Frontal cortex (tissue), 4 donors: ENCODE data around the gene LRPAP1. TPM values are rescaled to one million over a fixed set of nuclear protein-coding genes. Genes with fewer than 3 reads are reported as not detected.
"Not testable (repeated sequence)": the region's sequence is repeated elsewhere in the genome, so short reads cannot be mapped to it uniquely, and the experiment has no call there.

Experiments
- DNase-seq, 2 donors: peaks; one replicate each; pipeline ENCODE4 v3.0.0; 2012; ENCODE audit warnings: low spot score in 2 of 2
- FAIRE-seq: peaks from 2 replicates; lab custom pipeline; 2012; peaks lifted over from hg19 to GRCh38; lab: Jason Lieb, UNC
- total RNA-seq: library from RNA; depleted of rRNA; stranded (reverse); fragments of >200 nt; gene quantifications from one replicate; pipeline ENCODE4 v1.2.3, GENCODE V29; 2014
- donor health status: control.
- donor health status: control.
- donor health status: control.

Gene LRPAP1
- total RNA-seq, 1 donor from 2014 or later, result 13.5 TPM

GRCh38 chr4:3564948-3565347 is 32.7 kb upstream of the LRPAP1 start:
- not testable (repeated sequence) for DNase-seq, FAIRE-seq

- FAIRE-seq (no peak), DNase-seq (no peak)
Measured at GRCh38 chr4:3563403-3563802, 31.2 kb upstream of the LRPAP1 start.

DNA sequence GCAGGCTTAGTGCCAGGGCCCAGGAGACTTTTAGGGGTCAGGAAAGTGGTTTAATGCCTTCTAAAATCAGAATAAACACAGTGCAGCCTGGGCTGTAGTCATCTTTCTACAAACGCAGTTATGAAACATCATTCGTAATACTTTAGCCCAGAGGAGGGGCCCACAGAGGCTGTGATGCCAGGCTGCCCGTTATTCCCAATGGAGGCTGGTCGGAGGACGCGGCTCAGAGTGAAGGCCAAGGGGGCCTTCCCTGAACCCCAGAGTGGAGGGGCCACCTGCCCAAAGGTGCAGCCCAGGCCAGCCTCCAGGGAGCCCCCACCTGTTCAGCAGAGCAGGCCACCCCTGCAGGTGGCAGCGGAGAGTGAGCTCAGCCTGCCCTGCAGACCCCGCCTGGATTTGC is 29.9 kb upstream of the LRPAP1 start:
- not testable (repeated sequence) for FAIRE-seq, DNase-seq

- not testable (repeated sequence) for DNase-seq, FAIRE-seq
Measured at GRCh38 chr4:3560465-3560864, 28.2 kb upstream of the LRPAP1 start.

DNA sequence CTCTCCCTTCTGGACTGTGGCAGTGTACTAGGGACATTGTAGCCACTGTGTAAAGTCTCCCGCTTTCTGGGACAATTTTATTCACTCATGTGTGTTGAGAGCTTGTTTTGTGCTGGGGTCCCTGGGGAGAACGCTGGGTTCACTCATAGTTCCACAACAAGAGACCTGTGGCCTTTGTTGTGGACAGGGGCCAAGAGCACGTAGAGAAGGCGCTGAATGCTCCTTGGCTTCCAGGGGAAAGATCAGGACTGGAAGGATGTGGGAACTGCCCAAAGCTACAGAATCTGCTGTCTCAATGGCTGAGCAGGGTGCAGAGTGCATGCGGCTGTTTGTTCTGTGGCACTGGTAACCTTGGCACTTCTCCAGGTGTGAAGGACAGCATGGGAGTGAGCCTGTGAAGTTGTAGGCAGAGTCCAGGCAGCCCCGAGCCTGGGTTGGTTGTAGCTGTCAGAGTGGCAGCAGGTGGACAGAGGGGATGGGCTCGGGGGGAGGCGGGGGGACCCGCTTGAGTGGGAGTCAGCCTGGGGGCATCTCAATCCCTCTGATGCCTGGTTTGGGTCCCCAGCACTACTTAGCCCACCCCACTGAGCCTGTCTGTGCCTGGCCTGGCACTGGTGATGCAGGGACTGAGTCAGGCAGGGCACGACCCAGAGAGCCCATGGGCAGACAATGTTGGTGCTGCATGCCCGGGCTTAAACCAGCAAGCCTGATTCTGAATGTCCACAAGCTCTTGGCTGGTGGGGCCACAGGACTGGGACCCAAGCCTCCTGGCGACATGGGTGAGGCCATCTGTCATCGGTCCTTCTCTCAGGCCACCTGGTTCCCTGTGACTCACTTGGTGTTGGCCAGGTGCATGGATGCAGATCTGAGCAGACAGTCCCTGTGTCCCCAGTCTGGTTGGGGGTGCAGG is 27.4 kb upstream of the LRPAP1 start:
- not testable (repeated sequence) for FAIRE-seq, DNase-seq

DNA sequence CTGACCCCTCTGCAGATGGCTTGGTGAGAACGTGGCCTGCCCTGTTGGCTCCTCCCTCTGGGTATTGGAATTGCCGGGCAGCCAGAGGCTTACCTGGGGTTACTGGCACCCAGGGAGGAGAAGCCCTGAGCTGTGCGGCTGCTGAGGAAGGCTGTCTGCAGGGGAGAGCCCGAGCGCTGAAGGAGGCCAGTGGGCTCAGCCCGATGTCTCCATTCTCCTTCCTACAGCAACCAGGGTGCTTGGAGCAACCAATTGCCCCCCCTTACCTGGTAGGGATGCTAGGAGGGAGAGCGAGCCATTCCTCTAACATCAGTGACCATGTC is 26.3 kb upstream of the LRPAP1 start:
- not testable (repeated sequence) for FAIRE-seq, DNase-seq

- not testable (repeated sequence) for FAIRE-seq, DNase-seq
Measured at GRCh38 chr4:3557676-3558513, 25.7 kb upstream of the LRPAP1 start.

DNA sequence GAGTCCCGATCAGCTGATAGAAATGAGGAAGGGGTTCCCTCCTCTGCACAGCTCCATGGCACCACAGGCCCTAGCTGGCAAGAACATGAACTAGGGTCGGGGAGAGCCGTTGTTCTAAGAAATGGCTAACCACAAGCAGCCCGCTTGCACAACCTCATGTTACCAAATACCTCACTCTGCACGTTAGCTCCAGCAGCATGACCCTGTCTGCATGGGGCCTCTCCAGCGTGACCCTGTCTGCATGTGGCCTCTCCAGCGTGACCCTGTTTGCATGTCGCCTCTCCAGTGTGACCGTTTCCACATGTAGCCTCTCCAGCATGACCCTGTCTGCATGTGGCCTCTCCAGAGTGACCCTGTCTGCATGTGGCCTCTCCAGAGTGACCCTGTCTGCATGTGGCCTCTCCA is 24.9 kb upstream of the LRPAP1 start:
- not testable (repeated sequence) for DNase-seq, FAIRE-seq

- not testable (repeated sequence) for FAIRE-seq, DNase-seq
Measured at GRCh38 chr4:3556244-3556867, 24.1 kb upstream of the LRPAP1 start.

GRCh38 chr4:3555459-3556070 is 23.3 kb upstream of the LRPAP1 start:
- DNase-seq, FAIRE-seq: not testable (repeated sequence)

- not testable (repeated sequence) for FAIRE-seq, DNase-seq
Measured at GRCh38 chr4:3551366-3551765, 19.1 kb upstream of the LRPAP1 start.

- FAIRE-seq, DNase-seq: not testable (repeated sequence)
Measured at GRCh38 chr4:3550792-3551325, 18.6 kb upstream of the LRPAP1 start.

DNA sequence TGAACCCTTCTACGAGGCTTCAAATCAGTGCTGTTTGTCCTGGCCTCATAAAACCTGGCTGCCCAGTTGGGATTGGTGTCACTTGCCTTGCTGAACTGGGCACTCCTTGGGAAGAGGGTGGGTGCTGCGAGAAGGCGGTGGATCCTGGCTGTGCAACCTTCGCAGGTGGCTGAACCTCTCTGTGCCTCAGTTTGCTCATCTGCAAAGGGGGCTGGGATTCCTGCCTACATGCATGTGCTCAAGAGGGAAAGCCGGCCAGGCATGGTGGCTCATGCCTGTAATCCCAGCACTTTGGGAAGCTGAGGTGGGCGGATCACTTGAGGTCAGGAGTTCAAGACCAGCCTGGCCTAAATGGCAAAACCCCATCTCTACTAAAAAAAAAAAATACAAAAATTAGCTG is 17.8 kb upstream of the LRPAP1 start:
- FAIRE-seq, DNase-seq: not testable (repeated sequence)

GRCh38 chr4:3549694-3550001 is 17.4 kb upstream of the LRPAP1 start:
- not testable (repeated sequence) for DNase-seq

GRCh38 chr4:3548991-3549693 is 16.9 kb upstream of the LRPAP1 start:
- DNase-seq, FAIRE-seq: not testable (repeated sequence)

More at GRCh38 chr4:3549694-3550001, 17.4 kb upstream of the LRPAP1 start:
- not testable (repeated sequence) for FAIRE-seq

DNA sequence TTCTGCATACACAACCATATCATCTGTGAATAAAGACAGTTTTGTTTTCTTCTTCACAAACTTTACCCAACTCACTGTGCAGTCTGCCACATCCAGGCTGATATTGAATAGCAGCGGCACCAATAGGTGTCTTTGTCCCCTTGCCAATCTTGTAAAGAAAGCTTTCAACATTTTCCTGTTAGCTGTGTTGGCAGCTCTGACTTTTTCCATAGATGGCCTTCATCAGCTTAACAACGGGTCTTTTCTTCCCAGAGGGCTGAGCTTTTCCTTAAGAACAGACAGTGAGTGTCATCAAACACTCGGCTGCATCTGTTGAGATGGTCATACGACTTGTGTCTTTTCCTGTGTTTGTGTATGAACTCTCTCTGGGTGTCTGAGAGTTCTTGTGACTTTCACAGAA is 14.5 kb upstream of the LRPAP1 start:
- DNase-seq, result not testable (repeated sequence)

DNA sequence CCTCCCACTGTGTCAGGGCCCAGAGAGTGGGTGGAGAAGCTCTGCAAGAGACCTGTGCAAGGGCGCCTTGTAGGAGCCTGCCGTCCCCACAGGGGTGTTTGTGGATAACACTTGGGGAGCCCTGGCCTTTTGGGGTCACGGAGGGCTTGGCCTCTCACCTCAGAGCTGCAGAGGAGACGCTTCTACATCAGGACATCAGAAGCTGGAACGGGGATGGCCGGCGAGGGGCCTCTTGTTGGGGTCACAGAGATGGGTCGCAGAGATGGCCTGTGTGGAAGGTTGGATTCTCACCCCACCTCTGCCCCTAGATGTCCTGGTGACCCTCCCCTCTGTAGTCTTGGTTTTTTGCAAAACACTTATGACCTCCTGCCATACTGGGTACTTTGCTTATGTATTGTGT is 13.1 kb upstream of the LRPAP1 start:
- FAIRE-seq, result not testable (repeated sequence)

More for the DNA sequence above, 14.5 kb upstream of the LRPAP1 start:
- FAIRE-seq, result not testable (repeated sequence)

GRCh38 chr4:3544259-3545025 is 12.2 kb upstream of the LRPAP1 start:
- not testable (repeated sequence) for DNase-seq, FAIRE-seq

More for the DNA sequence above, 13.1 kb upstream of the LRPAP1 start:
- not testable (repeated sequence) for DNase-seq
